NCI-H146 treated with DMSO at 0.1 percent for 48 hours (cell line): ENCODE measurements around the gene ALKBH2.
"Not testable (repeated sequence)": the region's sequence is repeated elsewhere in the genome, so short reads cannot be mapped to it uniquely, and the experiment has no call there.

Experiments used
- DNase-seq: peaks from one replicate; lab custom pipeline; 2025; ENCODE audit not compliant: unreplicated experiment; lab: John Stamatoyannopoulos, UW

The ALKBH2 gene

DNA sequence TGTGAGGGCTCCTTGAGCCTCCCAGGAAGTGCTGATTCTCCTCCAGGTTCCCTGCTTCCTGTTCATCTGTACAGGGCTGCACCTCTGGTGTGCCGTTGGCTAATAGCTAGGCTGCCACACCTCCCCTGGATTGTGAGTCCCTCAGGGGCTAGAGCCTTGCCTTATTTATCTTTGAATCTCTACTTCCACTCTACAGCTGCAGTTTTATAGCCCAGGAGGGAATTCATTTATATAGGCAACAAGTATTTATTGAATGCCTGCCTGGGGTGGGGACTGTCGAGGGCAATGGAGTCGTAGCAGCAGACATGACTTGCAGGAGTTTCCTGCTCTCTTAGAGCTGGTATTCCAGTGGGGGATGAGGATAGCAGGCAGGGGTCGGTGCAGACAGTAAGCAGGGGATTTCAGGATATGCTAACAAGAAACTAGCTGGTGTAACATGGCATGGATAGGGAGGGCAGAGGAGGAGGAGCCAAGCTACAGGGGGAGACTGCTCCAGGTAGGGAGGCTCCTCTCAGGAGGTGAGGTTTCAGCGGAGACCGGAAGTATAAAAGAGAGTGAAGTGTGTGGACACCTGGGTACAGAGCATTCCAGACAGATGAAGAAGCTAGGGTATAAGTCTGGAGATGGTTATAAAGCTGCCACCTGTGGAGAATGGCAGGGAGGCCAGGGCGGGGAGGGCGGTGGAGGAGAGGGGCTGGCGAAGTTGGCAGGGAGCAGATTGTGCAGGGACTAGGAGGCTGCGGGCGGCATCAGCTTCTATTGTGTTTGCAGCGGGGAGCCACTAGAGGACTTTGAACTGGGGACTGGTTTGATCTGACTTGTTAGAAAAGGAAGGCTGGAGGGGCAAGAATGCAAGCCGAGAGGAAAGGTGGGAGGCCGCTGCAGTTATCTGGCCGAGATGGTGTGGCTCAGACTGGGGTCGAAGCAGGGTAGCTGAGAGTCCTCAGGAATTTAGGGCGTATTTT is 23.7 kb downstream of the ALKBH2 start:
- no peak for DNase-seq

DNA sequence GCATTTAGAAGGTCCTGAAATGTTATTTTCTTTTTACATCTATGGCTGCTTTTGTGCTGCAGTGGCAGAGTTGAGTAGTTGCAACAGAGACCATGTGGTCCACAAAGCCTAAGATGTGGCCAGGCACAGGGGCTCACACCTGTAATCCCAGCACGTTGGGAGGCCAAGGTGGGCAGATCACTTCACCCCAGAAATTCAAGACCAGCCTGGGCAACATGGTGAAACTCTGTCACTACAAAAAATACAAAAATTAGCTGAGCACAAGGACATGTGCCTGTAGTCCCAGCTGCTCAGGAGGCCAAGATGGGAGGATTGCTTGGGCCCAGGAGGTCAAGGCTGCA is 27.4 kb downstream of the ALKBH2 start:
- DNase-seq, result no peak

DNA sequence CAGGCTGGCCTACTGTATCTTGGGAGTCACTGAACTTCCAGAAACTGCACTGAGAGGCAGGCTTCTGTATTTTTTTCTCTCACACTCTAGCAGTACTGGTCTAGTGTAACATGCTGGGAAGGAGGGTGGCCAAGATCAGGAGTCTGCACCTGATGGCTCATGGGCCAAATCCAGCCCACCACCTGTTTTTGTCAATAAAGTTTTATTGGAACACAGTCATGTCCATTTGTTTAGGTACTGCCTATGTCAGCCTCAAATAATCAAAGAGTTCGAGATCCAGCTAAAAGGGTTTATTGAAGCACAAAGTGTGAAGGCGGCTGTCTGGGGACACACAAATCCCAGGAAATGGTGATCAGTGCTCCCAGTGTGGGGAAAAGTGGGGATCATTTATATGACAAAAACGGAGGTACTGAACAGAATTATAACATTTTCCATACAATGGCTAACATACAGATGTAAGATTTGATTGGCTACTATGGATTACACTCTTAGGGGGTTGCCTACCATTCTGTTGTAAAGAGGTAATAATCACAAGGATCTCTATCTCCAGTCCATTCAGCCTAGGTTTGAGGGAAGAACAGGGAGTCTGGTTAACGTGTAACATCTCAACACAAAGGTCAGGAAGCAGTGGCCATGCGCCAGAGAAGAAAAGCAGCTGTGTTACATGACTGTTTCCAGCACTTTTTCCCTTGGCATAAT is 28.0 kb downstream of the ALKBH2 start:
- DNase-seq, result no peak

DNA sequence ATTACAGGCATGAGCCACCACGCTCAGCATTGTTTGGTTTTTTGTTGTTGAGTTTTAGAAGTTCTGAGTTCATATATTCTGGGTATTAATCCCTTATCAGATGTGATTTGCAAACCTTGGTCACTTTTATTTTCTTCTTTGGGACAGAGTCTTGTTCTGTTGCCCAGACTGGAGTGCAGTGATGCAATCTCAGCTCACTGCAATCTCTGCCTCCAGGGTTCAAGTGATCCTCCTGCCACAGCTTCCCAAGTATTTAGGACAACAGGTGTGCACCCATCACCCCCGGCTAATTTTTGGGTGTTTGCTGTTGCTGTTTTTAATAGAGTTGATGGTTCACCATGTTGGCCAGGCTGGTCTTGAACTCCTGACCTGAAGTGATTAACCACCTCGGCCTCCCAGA is 29.1 kb downstream of the ALKBH2 start:
- no peak for DNase-seq

DNA sequence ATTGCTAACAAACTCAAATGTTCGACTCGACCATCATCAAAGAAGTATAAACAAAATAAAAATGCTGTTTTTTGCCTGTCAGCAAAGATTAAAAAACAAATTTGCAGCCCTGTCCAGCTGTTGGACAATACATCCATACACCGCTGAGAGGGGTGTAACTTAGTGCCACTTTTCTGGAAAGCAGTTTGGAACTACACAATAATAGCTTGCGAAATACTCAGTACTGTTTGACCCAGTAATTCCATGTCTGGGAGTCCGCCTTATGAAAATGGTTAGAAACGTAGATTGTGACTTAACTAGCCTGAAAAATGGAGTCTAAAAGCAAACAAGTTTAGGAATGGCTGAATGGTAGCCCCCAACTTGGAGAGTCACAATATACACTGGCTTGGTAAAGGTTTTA is 34.5 kb downstream of the ALKBH2 start:
- DNase-seq, result no peak

DNA sequence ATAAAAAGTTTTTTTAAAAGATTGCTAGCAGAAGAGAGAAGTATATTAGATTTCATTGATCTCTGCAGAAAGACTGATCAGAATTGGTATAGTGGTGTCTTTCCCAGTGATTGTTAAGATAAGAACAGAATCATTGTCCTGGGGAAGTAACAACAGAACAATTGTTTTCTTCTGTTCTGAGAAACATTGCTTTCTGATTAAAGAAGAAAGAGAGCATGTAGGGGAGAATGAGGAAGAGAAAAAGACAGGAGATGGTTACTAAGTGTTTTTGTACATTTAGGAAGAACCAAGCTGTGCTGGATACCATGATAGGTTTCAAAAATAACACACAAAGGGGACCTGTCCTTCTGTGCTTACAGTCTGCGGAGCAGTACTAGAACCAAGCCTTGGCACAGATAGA is 35.9 kb downstream of the ALKBH2 start:
- DNase-seq, result no peak

DNA sequence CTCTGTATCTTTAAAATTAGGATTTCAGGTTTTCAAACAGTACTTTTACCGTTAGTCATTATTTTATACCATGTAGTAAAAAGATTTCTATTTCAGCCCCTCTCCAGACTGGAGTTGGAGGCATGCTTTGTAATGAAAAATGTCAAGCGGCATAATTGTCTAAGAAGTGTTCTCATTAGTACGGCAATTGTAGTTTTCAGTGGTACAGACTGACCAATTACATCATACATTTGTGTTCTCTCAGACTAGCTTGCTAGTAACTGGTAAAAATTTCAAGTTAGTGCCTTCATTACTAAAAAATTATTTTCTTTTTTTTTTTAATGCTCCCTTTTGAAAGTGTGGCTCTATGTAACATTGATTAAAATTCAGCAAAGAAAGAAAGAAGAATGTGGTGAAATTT is 36.4 kb downstream of the ALKBH2 start:
- no peak for DNase-seq

DNA sequence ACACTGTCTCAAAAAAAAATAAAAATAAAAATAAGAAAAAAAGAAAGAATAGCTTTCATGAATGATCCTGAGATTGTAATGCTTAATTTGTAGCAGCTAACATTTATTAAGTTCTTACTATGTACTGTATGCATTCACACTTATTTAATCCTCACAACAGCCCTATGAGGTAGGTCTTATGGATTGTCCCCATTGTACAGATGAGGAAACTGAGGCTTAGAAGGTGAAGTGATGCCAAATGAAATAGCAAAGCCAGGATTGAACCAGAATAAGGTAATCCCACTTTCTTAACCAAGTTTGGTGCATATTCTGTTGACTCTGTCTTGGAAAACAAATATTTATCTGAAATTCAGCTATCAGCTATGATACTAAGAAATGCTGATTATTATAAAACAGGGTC is 38.8 kb downstream of the ALKBH2 start:
- no peak for DNase-seq

DNA sequence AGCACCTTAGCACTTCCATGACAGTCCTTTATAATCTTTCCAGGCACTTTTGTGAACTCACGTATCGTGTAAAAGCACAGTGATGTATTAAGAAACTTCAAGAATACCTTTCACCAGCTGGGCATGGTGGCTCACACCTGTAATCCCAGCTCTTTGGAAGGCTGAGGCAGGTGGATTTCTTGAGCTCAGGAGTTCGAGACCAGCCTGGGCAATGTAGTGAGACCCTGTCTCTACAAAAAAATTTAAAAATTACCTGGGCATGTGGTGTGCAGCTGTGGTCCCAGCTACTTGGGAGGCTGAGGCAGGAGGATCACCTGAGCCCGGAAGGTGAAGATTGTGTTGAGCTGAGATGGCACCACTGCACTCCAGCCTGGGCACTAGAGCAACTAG is 39.2 kb downstream of the ALKBH2 start:
- DNase-seq, result not testable (repeated sequence)

DNA sequence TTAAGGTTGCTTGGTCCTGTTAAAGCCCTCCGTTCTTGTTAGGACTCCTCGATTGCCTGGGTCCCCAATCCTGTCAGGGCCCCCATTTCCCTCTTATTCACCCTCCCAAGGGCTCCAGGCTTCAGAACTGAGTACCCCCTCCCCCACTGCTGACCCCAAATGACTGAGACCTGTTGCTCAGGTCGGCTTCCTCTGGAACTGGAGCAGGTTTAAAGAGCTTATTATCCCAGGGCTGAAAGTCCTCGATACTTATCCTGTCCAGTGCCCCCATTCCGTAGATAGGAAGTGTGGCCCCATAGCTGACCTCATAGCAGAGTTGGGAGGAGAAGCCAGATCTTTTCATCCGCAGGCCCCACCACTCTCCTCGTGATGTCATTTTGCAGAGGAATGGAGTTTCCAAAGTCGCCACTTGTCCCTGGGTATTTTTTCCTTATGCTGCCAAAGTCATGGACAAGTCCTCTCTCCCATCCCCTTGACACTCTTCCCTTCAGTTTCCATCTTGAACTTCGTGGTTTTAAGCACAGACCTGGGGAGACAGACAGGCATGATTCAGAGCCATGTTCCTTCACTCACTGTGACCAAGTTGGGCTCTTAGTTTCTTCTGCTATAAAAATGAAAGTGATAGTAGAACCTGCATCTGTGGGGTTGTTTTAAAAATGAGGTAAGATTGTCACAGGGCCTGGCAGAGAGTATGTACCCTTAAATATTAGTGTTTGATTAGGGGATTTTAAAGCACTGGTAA is 39.7 kb downstream of the ALKBH2 start:
- DNase-seq, result no peak

DNA sequence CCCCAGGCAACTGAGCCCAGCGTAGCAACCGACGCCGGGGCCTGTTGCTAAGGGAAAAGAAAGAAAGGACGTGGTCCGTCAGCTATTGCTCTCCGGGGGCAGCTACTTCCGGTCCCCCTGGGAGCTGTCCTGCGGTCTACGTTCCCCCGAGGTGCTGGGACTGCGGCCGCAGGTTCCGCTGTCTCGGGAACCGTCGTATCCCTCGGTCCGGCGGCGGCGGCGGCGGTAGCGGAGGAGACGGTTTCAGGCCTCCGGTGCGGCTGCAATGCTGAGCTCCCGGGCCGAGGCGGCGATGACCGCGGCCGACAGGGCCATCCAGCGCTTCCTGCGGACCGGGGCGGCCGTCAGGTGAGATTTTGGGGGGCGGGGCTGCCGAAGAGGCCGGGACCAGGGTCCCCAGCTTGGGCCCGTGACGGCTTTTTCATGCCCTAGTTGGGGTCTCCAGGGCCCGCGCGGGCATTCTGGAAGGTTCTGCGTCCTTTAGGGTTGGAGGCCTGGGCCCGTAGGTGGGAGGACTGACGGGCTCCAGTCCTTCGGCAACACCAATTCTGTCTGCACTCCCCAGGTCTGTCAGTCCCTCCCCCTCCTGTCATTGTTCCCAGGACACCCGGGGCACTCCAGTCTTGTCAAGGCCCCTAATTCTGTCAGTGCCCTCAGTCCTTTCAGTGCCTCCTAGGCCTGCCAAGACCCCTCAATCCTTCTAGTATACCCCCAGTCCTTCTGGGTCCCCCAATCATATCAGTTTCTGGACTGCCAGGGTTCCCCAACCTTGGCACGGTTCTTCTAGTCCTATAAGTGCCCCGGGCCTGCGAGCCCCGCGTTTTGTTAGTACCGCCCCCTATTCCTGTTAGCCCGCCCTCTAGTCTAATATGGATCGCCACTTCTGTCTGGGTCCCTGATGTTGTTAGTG is 40.6 kb downstream of the ALKBH2 start, which contains the start of gene USP30:
Gene USP30 (plus strand): TSS at position 163 of the 910 bp plus-strand sequence. CDS start 103 bp downstream, at position 266.
- no peak for DNase-seq

DNA sequence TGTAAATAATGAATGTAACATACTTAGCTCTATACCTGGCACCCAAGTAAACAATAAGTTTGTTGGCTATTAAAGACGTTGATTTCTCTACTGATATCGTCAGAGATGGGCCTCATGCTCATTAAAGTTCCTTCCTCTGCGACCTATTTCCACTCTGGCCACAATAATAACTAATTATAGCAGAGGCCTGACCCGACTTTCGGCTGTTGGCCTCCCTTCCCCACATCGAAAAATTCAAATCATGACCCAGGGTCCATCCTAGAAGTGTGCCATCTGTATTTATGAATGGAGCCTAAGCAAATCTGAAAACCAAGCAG is 41.2 kb downstream of the ALKBH2 start:
- peak; percentile 65 for DNase-seq

DNA sequence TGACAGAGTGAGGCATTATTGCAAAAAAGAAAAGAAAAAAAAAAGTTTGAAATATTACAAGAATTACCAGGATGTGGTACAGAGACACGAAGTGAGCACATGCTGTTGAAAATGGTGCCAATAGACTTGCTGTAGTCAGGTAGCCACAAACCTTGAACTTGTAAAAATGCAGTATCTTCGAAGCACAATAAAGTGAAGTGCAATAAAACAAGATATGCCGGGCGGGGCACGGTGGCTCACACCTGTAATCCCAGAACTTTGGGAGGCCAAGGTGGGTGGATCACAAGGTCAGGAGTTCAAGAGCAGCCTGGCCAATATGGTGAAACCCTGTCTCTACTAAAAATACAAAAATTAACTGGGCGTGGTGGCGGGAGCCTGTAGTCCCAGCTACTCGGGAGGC is 43.5 kb downstream of the ALKBH2 start:
- DNase-seq, result not testable (repeated sequence)

DNA sequence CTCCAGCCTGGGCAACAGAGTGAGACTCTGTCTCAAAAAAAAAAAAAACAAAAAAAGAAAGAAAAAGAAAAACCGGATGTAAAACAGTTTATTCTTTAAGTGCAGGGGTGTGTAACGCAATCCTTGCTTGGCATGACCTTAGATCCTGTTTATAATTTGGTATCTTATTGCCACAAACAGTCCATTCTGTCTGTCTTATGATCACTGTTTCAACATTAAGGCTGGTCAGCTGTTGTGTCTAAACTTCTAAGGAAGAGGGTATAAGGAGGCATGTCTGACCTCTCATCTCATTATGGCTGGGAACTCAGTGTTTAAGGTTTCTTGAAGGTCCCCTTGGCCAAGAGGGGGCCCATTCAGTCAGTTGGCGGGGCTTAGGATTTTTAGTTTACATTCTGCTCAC is 44.6 kb downstream of the ALKBH2 start:
- not testable (repeated sequence) for DNase-seq

DNA sequence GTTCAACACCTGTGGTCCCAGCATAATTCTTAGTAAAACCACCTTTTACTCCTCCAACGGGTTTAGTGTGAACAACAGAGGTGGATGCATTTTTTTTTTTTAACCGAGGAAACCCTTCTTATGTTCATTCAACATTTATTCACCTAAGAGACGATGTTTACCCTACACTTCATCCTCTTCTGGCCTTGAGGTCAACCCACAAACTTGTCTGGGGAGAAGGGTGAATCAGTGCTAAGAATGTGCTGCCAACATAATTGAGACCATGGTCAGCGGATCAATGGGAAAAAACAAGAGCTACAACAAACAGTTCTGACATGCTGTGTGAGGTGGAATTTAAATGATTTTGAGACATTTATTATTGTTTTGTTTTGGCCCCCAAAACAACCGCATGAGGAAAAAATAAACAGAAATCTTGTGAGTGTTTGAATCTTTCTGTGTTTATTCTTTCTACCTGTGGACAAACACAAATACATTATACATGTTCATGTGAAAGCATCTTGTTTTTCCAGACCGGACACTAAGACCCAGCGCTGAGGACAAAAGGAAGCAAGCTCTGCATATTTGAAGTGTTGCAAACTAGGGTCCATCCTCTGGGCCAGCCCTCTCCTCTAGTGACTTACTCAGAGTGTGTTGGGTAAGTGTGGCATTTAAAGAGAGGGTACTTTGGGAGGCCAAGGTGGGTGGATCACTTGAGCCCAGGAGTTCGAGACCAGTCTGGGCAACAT is 46.0 kb downstream of the ALKBH2 start:
- DNase-seq, result no peak

DNA sequence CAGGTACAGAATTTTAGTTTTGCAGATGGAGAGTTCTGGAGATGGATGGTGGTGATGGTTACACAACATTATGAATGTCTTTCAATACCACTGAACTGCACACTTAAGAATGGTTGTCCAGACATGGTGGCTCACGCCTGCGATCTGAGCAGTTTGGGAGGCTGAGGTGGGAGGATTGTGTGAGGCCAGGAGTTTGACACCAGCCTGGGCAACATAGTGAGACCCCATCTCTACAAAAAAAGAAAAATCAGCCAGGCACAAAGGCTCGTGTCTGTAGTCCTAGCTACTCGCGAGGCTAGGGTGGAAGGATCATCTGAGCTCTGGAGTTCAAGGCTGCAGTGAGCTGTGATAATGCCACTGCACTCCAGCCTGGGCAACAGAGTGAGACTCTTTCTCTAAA is 49.0 kb downstream of the ALKBH2 start:
- DNase-seq, result no peak
